GM12878 (cell line): Measurements from ENCODE around the gene MR1. TPM values are rescaled to one million over a fixed set of nuclear protein-coding genes. Genes with fewer than 3 reads are reported as not detected.

Source experiments
- CHD2 ChIP-seq: IDR thresholded peaks from 2 replicates; pipeline ENCODE4 v1.6.1; 2011; ENCODE audit warnings: low read depth, low read length, improper control_type of control experiment, borderline replicate concordance
- EGR1 ChIP-seq, 2 experiments: IDR thresholded peaks; 1 replicate in 1 of 2; 2 replicates in 1 of 2; pipeline ENCODE4 v1.6.1; 2011 to 2012; ENCODE audit warnings: low read depth in 2 of 2, low read length in 2 of 2, borderline replicate concordance in 1 of 2, mild to moderate bottlenecking in 1 of 2, moderate library complexity in 1 of 2
- ESRRA ChIP-seq: IDR thresholded peaks from 2 replicates; pipeline ENCODE4 v1.6.1; 2012; ENCODE audit warnings: mild to moderate bottlenecking, low read length, improper control_type of control experiment
- FOXK2 ChIP-seq: fragments of 450-650 bp; IDR thresholded peaks from 2 replicates; pipeline ENCODE4 v1.6.1; 2017; ENCODE audit warnings: mild to moderate bottlenecking, moderate library complexity
- GATAD2B ChIP-seq: fragments of 450-650 bp; conservative IDR thresholded peaks from 2 replicates; pipeline ENCODE4 v1.6.1; 2017; ENCODE audit warnings: low read depth, mild to moderate bottlenecking, moderate library complexity
- HDGF ChIP-seq: fragments of 450-650 bp; IDR thresholded peaks from 2 replicates; pipeline ENCODE4 v1.6.1; 2016; ENCODE audit warnings: antibody characterized with exemption
- JUNB ChIP-seq: IDR thresholded peaks from 2 replicates; pipeline ENCODE4 v1.6.1; 2016; ENCODE audit warnings: antibody characterized with exemption, mild to moderate bottlenecking
- MEF2B ChIP-seq: fragments of 450-650 bp; IDR thresholded peaks from 2 replicates; pipeline ENCODE4 v1.6.1; 2018; ENCODE audit warnings: mild to moderate bottlenecking, moderate library complexity; ENCODE audit not compliant: partially characterized antibody, poor library complexity, severe bottlenecking
- NFYB ChIP-seq: IDR thresholded peaks from 2 replicates; pipeline ENCODE4 v1.6.1; 2011; ENCODE audit warnings: low read depth, mild to moderate bottlenecking, low read length, improper control_type of control experiment, moderate library complexity; ENCODE audit not compliant: insufficient read depth
- PAX5 ChIP-seq: IDR thresholded peaks from 2 replicates; pipeline ENCODE4 v1.6.1; 2011; ENCODE audit warnings: low read depth, low read length, borderline replicate concordance
- RBBP5 ChIP-seq: fragments of 200-600 bp; sonication (generic); conservative IDR thresholded peaks from 2 replicates; pipeline ENCODE4 v1.6.1; 2016
- RELB ChIP-seq: fragments of 450-650 bp; IDR thresholded peaks from 2 replicates; pipeline ENCODE4 v1.6.1; 2017; ENCODE audit warnings: low read depth, mild to moderate bottlenecking, moderate library complexity
- SMAD1 ChIP-seq: fragments of 450-650 bp; IDR thresholded peaks from 2 replicates; pipeline ENCODE4 v1.6.1; 2018; ENCODE audit warnings: mild to moderate bottlenecking, low read depth; ENCODE audit not compliant: partially characterized antibody
- SP1 ChIP-seq: IDR thresholded peaks from one replicate; pipeline ENCODE4 v1.6.1; 2011; ENCODE audit warnings: low read depth, low read length
- STAT3 ChIP-seq: IDR thresholded peaks from 2 replicates; pipeline ENCODE4 v1.6.1; 2011; ENCODE audit warnings: low read depth, low read length, improper control_type of control experiment
- TAF1 ChIP-seq: IDR thresholded peaks from 2 replicates; pipeline ENCODE4 v1.6.1; 2011; ENCODE audit warnings: mild to moderate bottlenecking, low read depth, low read length, borderline replicate concordance
- TCF3 ChIP-seq: IDR thresholded peaks from 2 replicates; pipeline ENCODE4 v1.6.1; 2012; ENCODE audit warnings: low read depth, mild to moderate bottlenecking, low read length, borderline replicate concordance; ENCODE audit not compliant: insufficient read depth
- YY1 ChIP-seq: IDR thresholded peaks from 2 replicates; pipeline ENCODE4 v1.6.1; 2011; ENCODE audit warnings: low read depth, mild to moderate bottlenecking, low read length
- ZBTB33 ChIP-seq: fragments of 450-650 bp; IDR thresholded peaks from 2 replicates; pipeline ENCODE4 v1.6.1; 2017; ENCODE audit warnings: mild to moderate bottlenecking
- ZBTB4 ChIP-seq: fragments of 450-650 bp; formaldehyde crosslinking; IDR thresholded peaks from 2 replicates; pipeline ENCODE4 v1.4.0; 2022; ENCODE audit warnings: mild to moderate bottlenecking, moderate library complexity
- ZZZ3 ChIP-seq: IDR thresholded peaks from 2 replicates; pipeline ENCODE4 v1.6.1; 2011; ENCODE audit warnings: low read depth; ENCODE audit not compliant: control insufficient read depth, insufficient read length
- polyA plus RNA-seq, 11 experiments: library from polyadenylated mRNA; depleted of rRNA in 4 of 11; unstranded in 6 of 11; stranded (reverse) in 5 of 11; fragments of >200 nt; fragmentation: Nextera tagmentation in 4 of 11; fragmentation: Illumina TruSeq in 1 of 11; extraction: Ambion mirVana in 4 of 11; extraction: Trizol in 1 of 11; gene quantifications; 1 replicate in 1 of 11; 2 replicates in 10 of 11; pipeline versions ENCODE4 v1.2.1 to v1.2.3, GENCODE V29; 2011 to 2016; ENCODE audit warnings: inconsistent platforms in 2 of 11, missing spikeins in 2 of 11, low read depth in 1 of 11
- total RNA-seq, 4 experiments: library from RNA; depleted of rRNA in 3 of 4; stranded (reverse); fragments of >200 nt in 3 of 4; fragmentation: Illumina TruSeq in 1 of 4; extraction: Trizol in 1 of 4; gene quantifications; 2 replicates each; pipeline versions ENCODE4 v1.2.1 to v1.2.3, GENCODE V29; 2013 to 2021
- TF ChIP-seq, protein P1 (sequence below): IDR thresholded peaks from 2 replicates; pipeline ENCODE4 v1.6.1; 2011; ENCODE audit warnings: borderline replicate concordance, low read depth, mild to moderate bottlenecking, moderate library complexity, low read length; ENCODE audit not compliant: insufficient read depth, poor library complexity, severe bottlenecking

Gene MR1
- total and polyA plus RNA-seq, 10 of the 15 experiments (the other 5 are each of a cell fraction or from before 2014, with no cell fraction given), result 24.7 to 65.9 (median 30.9) TPM

DNA sequence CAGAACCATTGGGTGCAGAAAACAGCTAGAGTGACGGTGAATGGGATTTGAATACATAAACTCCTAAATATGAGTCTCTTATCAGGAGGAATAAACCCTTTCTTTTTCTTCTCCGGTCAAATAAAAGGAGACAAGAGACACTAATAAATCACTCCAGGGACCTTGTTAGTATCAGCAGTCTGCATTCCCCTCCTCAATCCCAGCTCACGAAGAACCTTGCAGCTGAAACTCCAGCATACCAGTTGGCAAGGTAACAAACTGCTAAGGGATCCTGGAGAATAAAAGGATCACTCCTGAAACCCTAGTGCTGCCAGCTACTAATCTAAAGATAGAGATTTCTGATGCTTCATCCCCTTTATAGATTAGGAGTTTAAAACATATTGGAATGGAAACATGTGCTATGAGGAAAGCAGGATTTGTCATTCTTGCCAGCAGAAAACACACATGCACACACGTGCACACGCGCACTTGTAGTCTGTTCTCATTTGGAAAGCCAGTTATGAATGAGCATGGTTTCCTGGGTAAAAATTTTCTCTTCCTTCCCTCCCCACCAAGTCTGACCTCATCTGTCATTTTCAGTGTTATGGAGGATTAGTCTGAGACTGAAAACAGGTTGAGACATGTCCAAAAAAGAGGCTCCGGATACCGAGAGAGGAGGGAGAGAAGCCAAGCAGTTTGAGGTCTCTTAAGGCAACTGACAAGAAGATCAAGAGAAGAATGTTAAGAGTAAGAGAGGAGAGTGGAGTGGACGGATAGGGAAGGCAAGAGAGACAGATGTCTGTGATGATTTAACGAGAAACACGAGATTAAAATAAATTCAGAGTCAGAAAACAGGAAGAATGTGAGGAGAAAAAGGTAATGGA, 65.6 kb downstream of the MR1 start (continued):
- no peak for TF ChIP-seq ZZZ3
- no peak for TF ChIP-seq ZBTB33
- peak; percentile 66; the same call in 1 of the 2 replicates for TF ChIP-seq HDGF
- TF ChIP-seq NFYB, result no peak
- peak; percentile 86; the same call in 1 of the 2 replicates for TF ChIP-seq PAX5
- peak; percentile 88 for TF ChIP-seq TCF3
- peak; percentile 51 for TF ChIP-seq SP1
- TF ChIP-seq STAT3, result 0 out of 2 replicates have a peak, but pooled peaks have one; percentile 70
- TF ChIP-seq GATAD2B, result no peak
- TF ChIP-seq SMAD1, result no peak
- peak; percentile 100 for TF ChIP-seq JUNB
- no peak for TF ChIP-seq FOXK2
- TF ChIP-seq, protein P1, sequence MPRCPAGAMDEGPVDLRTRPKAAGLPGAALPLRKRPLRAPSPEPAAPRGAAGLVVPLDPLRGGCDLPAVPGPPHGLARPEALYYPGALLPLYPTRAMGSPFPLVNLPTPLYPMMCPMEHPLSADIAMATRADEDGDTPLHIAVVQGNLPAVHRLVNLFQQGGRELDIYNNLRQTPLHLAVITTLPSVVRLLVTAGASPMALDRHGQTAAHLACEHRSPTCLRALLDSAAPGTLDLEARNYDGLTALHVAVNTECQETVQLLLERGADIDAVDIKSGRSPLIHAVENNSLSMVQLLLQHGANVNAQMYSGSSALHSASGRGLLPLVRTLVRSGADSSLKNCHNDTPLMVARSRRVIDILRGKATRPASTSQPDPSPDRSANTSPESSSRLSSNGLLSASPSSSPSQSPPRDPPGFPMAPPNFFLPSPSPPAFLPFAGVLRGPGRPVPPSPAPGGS, result peak; percentile 95
- no peak for TF ChIP-seq ESRRA
- TF ChIP-seq CHD2, result no peak
- peak; percentile 75; the same call in 1 of the 2 replicates for TF ChIP-seq RELB
- no peak for TF ChIP-seq YY1
- no peak for TF ChIP-seq EGR1 (IDR thresholded peaks at IDR 0.05; ENCODE audit: borderline replicate concordance in 1 of 2, low read depth in 2 of 2, low read length in 2 of 2)
- peak; percentile 50 for TF ChIP-seq MEF2B
- no peak for TF ChIP-seq ZBTB4 (CRISPR knock-in tag)
- TF ChIP-seq TAF1, result no peak; the same call in 1 of the 2 replicates
- no peak for TF ChIP-seq RBBP5
